ENCODE results near the gene SPTBN1. TPM values are rescaled to one million over a fixed set of nuclear protein-coding genes. Genes with fewer than 3 reads are reported as not detected.

SPTBN1 gene
- total and polyA plus RNA-seq, 2 of the 4 experiments (the other 2 are of a cell fraction), result 49.1 to 241 TPM

GRCh38 chr2:54504866-54505265, 48.7 kb downstream of the SPTBN1 start:
- Histone ChIP-seq H3K9me3 (ENCODE audit: control insufficient read depth, insufficient read depth, low read length) (no peaks in the 10 kb centered on the region), H3K4me3 (ENCODE audit: insufficient read depth, low read depth, low read length) (no peak overlapping the region), H2BK5ac (ENCODE audit: low read depth, low read length, poor library complexity, severe bottlenecking) (no peak overlapping the region), H3K23ac (ENCODE audit: low read depth, low read length) (no peak overlapping the region), H4K8ac (ENCODE audit: low read depth in 2 of 2, low read length in 2 of 2) (no peak overlapping the region), H2BK15ac (ENCODE audit: low read depth, low read length) (no peak overlapping the region), H3K56ac (ENCODE audit: extremely low read depth, insufficient read depth, low read length) (no peak overlapping the region), H2AK9ac (replicated peaks; ENCODE audit: low read depth, low read length, poor library complexity) (no peak overlapping the region), H3K14ac (replicated peaks; ENCODE audit: low read depth, low read length) (no peak overlapping the region), H3K18ac (ENCODE audit: low read depth, low read length) (no peak overlapping the region), H4K5ac (ENCODE audit: low read depth, low read length) (no peak overlapping the region), H3K4me1 (ENCODE audit: control insufficient read depth, insufficient read depth, low read length) (peaks cover 18% of the 10 kb centered on the region), H4K91ac (ENCODE audit: insufficient read depth, low read depth, low read length) (no peak overlapping the region), H3K4ac (ENCODE audit: low read depth, low read length) (no peak overlapping the region), H3K9ac (ENCODE audit: low read depth, low read length) (no peak overlapping the region), H3K27ac (ENCODE audit: insufficient read depth, low read length) (no peak overlapping the region), H2BK20ac (ENCODE audit: low read depth, low read length) (no peak overlapping the region), H2AK5ac (ENCODE audit: low read depth, low read length) (no peak overlapping the region), H3K4me2 (ENCODE audit: low read depth, low read length) (no peak overlapping the region; the same call in 1 of the 2 replicates), H3K79me1 (ENCODE audit: low read depth in 1 of 2, low read length in 2 of 2) (peaks cover 48 to 80% of the 10 kb centered on the region in 2 experiments), H3K9me1 (ENCODE audit: insufficient read depth, low read length) (peaks cover 17% of the 10 kb centered on the region), H3K27me3 (ENCODE audit: control insufficient read depth, insufficient read depth, low read length) (no peaks in the 10 kb centered on the region), H2AFZ (replicated peaks; ENCODE audit: low read length, poor library complexity) (no peak overlapping the region), H2BK120ac (ENCODE audit: low read depth, low read length) (no peak overlapping the region), H3K36me3 (ENCODE audit: control insufficient read depth, insufficient read depth, low read length) (0 out of 2 replicates have a peak, but pooled peaks cover 1% of the 10 kb centered on the region), H4K20me1 (ENCODE audit: insufficient read depth, low read length) (peaks cover 45% of the 10 kb centered on the region)
- CTCF ChIA-PET, result no interaction called here
- ATAC-seq (ENCODE audit: low read depth) (peak; percentile 51), DNase-seq (peak; percentile 15)
- POLR2A ChIA-PET (ENCODE audit: unreplicated experiment), result no interaction called here
- in situ Hi-C loops (cut with MboI; ENCODE audit: low sequenced_read_pairs), result no loop called here
- dilution Hi-C loops (cut with HindIII; ENCODE audit: low sequenced_read_pairs, unreplicated experiment), result no loop called here
- no TSS peak for BruUV-seq (replicated peaks)
- no CpG with 5 or more reads among the region's 2 CpGs for WGBS, 2 experiments (ENCODE audit: extremely low coverage in 2 of 2, insufficient read length in 1 of 2)
- TF ChIP-seq, protein P1, sequence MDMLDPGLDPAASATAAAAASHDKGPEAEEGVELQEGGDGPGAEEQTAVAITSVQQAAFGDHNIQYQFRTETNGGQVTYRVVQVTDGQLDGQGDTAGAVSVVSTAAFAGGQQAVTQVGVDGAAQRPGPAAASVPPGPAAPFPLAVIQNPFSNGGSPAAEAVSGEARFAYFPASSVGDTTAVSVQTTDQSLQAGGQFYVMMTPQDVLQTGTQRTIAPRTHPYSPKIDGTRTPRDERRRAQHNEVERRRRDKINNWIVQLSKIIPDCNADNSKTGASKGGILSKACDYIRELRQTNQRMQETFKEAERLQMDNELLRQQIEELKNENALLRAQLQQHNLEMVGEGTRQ (IDR thresholded peaks at IDR 0.05; ENCODE audit: low read depth, low read length), result no peak
- intact Hi-C loops (cut with micrococcal nuclease), result no loop called here

Data from IMR-90 (cell line).